ENCODE results near the gene LTV1.

- TF ChIP-seq CTCF (IDR thresholded peaks at IDR 0.05) (no peak), POLR2A (IDR thresholded peaks at IDR 0.05) (no peak)
These were observed 51.5 kb downstream of the LTV1 start for GRCh38 chr6:143894655-143895054.

Measured in ovary (tissue), 3 donors.